Activated CD4-positive, CD25-positive, alpha-beta regulatory T cell treated with anti-CD3 and anti-CD28 coated beads, Interleukin-2, amount 50 U/mL, for 16 hours (primary cell): ENCODE measurements around the gene CCNK.
A peak's percentile ranks its signal among the peaks of the same experiment; 100 is the strongest.

ENCODE experiments used
- DNase-seq: peaks from one replicate; pipeline ENCODE4 v3.0.0-alpha.2; 2020; ENCODE audit warnings: low read depth, low spot score

The CCNK gene

DNA sequence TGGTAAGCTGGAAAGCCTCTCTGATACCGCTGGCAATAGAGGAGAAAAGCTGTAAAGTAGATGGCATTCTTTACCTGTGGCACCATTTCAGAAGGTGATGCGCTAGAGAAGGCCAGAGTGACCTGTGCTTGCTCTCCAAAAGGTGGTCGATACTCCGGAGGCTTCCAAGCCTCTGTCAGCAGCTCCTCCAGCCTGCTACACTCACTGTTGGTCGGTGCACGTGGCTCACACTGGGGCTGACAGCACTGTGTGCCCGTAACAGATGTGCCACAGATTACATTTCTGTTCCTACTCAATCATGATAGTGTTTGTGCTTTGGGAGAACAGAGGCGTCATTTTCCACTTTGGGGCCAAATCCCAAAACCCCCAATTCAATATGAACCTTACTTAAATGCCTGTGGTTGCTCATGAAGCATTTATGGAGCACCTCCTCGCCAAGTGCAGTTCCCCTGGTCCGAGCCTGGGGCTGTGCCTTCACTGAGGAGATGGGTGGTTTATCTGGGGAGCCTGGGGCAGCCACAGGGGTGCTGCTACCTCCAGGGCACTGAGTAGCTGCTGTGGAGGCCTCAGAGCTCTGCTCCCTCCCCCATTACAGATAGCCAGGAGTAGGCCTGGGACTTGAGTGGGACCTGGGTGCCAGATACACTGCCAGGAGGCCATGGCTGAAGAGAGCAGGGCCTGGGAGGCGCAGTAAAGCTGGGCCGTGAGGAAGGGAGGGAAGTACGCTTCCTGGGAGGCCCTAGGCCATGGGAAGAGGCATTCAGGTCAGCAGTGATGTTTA is 26.8 kb downstream of the CCNK start:
- DNase-seq, result no peak

DNA sequence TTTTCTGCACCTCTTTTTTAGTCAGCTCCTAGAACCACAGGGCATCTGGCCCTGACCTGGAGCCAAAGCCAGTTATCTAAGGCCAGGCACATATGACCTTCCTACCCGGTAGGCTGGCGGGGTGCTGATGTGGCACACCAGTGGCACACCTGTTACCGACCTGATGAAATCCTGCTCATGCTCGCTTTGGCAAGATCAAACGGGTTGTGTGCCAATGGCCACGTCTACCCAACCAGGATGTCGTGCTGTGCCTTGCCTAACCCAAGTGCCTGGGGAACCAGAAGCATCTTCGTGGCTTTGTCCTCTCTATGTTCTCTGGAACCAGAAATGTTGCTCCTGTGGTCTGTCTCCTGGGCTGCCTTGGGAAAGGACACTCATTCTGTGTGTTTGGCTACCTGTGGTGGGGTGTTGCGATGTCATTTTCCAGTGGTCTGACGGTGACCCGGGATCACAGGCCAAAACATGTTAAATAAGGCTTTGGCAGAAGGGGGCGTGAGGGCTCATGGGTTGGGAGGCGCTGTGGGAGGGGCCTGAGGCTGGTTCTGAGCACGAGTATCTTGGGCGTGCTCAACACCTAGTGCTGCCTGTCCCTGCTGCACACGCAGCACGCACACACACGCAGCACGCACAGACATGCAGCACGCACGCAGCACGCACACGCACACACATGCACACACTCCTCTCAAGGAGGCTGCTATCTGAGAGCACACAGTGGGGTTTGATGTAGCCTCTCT is 27.9 kb downstream of the CCNK start:
- DNase-seq, result no peak

DNA sequence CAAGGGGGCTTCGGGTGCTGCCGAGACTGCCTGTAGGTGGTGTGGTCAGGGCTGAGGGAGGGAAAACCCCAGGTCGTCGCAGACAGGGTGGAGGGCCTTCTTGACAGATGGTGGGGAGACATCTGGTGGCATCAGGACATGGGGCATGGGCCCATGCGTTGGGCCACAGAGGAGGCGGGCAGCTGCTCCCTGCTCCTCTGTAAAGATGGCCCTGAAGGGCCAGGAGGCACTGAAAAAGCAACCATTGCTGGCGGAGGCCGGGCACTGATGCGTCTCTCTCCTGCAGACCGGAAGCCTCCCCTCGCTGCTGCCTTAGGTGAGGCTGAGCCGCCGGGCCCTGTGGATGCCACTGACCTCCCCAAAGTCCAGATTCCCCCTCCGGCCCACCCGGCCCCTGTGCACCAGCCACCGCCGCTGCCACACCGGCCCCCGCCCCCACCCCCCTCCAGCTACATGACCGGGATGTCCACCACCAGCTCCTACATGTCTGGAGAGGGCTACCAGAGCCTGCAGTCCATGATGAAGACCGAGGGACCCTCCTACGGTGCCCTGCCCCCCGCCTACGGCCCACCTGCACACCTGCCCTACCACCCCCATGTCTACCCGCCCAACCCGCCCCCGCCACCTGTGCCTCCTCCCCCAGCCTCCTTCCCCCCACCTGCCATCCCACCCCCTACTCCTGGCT is 28.8 kb downstream of the CCNK start:
- DNase-seq, result no peak

DNA sequence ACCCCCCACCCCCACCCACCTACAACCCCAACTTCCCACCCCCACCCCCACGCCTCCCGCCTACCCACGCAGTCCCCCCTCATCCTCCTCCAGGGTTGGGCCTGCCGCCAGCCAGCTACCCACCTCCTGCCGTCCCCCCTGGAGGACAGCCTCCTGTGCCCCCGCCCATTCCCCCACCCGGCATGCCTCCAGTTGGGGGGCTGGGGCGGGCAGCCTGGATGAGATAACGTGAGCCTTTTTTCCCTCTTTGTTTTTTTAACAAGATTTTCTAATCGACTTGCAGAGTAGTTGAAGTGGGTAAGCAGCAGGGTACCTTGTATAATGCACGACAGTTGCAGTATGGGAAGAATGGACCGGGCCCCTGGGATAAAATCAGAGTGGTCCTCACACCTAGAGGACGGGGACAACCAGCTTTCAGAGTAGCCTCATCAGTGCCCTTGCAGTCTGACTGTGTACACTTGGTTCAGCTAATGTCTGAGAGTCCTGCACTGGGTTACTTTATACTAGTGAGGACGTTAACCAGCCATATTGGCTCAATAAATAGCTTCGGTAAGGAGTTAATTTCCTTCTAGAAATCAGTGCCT is 29.4 kb downstream of the CCNK start:
- DNase-seq, result no peak

DNA sequence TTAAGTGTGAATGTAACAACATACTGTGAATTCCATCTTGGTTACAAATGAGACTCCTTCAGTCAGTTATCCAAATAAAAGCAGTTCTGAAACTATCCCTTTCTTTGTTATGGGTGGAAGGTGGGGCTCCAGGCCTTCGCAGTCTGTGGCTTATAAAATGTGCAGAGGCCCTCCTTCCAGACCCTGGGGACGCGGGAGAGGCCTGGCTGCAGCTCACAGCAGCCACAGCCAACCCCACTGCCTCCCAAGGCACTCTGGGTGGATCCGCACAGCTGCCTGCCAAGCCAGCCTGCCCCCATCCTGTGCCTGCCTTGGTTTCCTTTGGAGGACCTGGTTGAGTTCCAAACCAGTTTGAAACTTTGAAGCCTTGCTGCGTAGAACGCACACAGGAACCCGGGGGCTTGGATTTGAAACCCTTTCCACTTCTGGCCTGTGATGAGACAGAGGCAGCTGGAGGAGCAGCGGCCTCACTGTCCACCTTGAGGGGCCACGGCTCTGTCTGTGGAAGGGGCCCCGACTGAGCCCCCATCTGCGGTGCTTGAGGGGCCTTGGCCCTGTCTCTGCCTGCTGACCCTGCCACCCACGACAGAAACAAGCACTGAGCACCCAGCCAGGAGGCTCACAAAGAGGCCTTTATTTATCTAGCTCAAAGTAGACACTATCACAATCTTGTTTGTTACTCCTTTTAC is 30.4 kb downstream of the CCNK start:
- no peak for DNase-seq

DNA sequence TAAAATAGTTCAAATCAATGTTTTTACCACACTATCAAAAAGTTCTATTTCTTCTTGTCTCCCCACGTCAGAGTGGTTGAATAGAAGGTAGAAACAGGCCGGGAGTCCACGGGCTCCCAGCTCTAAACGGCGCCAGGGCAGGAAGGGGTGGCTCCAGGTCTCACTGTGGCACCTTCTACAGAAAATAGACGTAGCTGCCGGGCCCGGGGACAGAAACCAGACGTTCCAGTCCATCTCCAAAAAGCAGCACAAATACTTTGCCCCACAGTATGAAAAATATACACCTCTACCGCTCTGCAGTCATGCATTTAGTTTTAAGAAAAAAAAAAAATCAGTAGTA is 30.9 kb downstream of the CCNK start:
- no peak for DNase-seq

DNA sequence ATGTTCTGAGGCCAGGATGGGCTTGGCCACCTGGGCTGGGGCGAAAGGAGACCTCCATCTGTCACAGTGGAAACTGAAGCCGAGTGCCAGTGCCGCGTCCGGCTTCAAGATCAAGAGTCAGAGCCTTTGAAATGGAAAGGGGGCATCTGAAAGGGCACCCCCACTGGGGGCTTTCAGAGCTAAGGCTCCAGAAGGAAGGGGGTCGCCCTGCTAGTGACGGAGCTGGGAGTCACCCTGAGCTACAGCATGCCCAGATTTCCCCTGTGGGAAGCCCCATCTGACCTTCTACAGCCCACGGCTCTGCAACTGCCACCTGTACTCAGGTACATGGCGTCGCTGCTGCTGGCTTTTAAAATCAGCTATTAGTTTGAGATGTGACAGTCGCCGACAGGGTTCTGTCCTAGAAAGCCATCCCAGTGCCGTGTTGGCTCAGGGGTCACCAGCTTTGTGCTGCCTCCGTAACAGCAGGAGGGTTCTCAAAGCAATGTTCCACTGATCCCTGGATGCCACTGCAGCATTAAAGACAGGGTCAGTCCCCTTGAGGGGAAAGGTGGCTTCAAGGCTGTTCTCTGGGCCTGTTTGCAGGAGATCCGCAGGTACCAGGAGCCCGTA is 31.5 kb downstream of the CCNK start:
- DNase-seq, result no peak

DNA sequence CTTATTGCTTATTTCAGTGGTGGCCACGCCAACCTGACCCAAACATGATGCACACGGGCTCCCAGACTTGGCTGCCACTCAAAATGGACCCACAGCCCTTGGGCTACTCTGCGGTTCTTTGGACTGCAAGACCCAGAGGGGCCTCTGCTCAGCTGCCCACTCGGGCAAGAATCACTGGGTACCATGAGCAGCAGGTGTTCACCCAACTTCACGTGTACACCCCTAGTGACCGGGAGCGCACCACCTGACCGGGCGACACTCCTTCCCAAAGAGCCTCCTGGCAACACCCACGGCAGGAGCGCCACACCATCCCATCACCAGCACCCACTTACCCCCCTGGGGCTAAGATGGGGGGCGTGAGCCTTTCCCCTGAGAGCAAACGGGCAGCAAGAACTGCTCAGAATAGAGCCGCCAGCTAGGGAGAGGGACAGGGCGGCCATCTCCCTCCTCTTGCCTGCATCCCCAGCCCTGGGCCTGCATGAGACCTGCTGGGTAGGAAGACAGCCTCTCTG is 32.0 kb downstream of the CCNK start:
- no peak for DNase-seq

DNA sequence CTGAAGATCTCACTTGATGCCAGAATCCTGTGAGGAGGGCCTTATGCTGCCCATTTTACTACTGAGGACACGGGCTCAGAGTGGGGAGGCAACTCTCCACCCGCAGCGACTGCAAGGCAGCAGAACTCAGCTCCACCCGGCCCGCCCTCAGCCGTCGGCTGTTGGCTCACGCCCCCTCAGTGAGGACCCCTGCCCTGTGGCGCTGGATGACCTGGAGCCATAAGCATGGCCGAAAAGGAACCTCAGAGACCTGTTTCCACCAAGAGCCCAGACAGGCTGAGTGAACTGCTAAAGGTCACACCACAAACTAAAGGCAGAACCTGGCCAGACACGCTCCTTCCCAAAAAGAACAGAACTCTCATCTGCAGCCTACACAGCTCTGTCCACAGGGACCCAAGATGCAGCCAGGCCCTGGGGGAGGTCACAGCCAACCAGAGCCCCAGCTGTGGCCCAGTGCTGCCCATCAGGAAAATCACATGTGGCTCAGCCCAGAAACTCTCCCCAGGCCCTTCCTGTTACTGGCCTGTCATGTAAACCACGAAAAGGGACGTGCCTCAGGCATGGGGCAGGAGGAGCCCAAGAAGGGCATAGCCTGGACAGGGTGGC is 32.8 kb downstream of the CCNK start:
- DNase-seq, result no peak

DNA sequence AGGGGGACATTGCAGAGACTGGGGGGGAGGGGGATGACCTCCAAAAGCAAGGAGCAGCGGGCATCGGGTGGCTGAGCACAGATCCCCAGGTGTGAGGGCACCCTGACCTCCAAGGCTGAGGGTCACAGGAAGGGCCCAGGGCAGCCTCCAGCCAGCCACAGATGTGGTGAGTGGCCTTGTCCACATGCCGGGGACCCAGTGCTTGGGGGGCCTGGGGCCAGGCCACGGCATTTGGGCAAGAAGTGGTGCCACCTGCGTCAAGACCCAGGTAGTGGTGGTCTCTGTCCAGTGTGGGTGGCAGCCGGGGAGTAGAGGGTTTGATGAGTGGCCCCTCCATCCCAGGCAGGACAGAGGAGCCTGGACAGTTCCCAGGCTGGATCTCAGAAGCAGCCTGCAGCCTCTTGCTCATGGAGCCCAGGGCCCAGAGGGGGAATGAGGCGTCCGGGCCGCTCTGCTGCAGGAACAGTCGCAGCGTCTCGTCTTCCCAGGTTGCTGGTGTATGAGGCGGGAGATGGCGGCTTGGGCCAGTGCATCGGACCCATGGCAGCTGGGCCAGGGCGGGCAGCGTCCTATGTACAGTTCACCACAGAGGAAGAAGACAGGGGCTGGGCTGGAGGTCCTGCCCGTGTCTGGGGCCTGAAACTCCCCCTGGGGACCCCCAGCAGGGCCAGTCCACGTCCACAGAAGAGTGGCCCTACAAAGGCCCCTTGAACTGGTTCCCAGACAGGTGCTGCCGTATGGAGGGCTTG is 33.5 kb downstream of the CCNK start:
- DNase-seq, result no peak

DNA sequence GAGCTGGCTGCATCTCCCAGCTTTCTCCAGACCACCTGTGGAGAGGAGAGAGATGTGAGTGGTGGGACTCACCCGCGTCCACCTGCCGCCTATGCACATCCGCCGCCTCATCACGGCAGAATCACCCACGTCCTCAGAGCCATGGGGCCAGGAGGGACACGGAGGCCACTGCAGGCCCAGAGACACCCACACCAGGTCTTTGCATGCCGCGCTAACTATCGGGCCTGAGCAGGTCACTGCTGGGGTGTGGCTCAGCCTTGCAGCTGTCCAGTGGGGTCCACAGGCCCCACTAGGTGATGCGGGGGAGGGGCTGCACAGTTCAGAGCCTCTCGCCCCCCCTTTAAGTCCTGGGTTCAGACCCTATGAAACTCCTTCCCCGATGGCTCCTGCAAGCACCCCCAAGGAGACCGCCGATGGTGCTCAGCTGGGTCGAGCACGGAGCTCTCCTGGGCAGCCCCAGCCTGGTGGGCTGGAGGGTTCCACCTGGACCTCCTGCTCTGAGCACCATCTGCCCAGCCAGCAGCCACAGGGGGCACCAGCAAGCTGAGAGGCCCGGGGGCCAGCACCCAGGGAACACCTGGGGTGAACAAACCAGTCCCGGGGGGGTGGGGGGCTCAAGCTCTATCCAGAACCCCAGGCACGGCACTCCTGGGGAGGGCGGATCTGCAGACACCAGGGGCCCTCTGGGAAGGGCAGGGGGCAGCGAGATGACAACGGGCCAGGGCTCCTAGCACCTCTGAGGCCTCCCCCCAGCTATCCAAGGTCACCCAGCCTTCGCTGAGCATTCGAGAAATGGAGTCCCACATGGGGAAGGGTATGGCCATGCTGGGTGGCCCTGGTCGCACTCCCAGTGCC is 34.3 kb downstream of the CCNK start:
- DNase-seq, result no peak

DNA sequence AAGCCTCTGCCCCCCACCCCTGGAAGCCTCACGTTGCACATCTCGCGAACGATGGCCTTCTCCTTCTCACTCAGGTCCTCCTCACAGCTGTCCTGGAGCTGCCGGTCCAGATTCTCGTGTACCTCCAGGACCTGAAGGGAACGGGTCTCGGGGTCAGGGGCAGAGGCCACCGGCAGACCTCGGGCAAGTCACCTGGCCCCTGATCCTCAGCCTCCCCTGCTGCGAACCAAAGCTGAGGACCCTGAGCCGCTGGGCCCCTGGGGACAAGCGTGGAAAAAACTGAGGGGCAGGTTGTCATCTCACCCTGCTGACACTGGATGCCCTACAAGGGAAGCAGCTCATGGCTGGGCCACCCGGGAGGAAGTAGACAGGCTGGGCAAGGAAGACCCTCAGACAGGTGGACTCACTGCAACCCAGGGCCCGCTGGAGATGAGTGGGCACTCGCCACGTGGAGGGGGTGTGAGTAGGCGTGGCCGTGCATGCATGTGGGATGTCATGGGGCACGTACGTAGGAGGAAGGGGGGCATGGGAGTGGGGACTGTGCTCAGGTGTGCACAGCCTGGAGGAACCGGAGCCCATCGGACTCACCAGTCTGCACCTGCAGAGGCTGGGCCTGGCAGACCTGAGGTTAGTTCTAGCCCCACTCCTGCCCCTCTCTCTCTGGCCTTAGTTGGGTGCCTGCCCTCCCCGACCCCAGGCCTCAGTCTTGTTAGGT is 35.1 kb downstream of the CCNK start:
- DNase-seq, result no peak

DNA sequence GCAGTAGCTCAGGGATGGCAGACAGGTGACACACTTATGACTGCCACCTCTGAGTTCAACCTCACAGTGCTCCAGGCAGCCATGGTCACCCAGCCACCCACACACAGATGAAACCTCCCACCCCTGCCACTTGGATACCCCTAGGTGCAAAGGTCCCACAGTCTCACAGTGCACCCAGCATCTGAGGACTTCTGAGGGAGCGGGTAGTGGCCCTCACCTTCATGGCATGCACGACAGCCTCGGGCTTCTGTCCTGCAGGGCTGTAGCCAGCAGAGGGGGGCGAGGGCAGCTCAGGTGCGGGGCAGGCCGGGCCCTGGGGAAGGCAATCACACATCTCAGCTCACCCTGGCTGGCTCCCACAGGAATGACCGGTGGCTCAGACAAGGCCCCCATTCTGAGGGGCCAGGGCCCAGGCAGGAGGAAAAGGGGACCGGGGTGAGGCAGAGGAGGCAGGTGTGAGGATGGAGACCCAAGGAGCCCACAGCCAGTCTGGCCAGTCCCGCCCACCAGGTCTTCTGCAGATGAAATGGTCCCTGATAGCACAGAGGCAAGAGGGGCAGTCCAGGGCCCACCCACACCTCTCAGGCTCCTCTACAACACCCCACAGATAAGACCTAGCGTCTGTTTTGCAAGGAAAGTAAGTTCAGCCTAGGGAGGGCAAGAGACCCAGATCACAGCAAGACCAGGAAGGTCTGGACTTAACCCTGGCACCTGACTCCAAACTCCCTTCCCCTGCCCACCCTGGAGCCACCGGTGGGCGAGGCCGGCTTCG is 35.8 kb downstream of the CCNK start:
- DNase-seq, result no peak

DNA sequence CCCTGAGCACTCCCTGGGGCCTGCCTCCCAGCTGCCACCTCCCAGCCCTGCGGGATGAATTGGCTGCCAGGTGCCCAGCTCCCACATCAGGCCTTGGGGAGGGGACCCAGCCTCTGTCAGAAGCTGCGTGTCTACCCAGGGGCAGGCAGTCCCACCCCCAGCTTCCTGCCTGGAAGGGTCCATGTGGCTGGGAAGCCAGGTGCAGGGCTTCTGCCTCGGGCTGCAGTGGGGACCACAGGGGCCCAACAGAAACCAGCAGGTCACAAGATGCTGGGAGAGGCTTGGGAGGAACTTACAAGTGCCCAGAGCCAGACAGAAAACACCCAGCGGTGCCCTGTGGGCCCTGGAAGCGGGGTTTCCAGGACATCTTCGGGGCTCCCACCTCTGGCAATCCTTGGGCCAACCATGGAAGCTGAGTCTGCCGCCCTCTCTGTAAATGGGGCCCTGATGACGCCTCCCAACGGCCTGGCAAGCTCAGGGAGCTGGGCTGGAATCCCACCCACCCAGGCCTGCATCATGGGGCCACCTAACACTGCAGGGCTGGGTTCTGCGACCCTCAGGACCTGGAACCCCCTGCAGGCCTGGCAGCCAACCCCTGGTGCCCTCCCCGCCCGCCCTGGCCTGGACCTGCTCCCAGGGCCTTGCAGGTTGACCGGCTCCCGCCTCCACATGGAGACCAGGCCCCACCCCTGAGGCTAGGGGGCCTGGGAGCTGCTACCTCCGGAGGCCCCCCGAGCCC is 36.6 kb downstream of the CCNK start:
- no peak for DNase-seq

DNA sequence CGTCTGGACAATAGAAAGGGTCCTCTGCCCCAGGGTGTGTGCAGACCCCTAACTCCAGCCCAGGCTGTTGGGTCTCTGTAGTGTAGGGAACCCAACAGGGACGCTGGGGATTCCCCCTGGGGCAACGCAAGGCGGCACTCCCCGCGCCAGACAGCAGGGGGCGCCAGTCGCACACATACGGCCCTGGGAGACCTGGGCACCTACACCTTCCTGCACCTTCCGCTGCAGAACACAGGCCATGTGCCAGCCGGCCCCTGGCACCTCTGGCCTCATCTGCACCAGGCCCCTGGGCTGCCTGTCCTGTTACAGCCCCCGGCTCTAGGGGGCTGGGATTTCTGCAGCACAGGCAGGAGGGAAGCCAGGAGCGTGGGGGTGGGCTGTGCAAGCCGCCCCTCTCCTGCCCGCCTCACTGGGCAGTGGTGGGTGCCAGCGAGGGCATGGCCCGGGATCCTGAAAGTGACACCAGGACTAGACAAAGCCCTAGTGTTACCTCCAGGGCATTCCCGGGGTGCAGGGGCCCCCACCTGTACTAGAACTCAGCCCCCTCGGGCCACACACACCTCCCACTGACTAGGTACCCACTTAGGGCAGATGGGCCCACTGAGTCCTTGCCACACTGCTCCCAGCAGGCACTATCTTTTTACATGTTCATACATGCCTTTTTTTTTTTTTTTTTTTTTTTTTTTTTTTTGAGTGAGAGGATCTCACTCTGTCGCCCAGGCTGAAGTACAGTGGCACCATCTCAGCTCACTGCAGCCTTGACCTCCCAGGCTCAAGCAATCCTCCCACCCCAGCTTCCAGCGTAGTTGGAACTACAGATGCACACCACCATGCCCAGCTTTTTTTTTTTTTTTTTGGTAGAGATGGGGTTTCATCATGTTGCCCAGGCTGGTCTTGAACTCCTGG is 37.5 kb downstream of the CCNK start:
- DNase-seq, result peak; percentile 65

DNA sequence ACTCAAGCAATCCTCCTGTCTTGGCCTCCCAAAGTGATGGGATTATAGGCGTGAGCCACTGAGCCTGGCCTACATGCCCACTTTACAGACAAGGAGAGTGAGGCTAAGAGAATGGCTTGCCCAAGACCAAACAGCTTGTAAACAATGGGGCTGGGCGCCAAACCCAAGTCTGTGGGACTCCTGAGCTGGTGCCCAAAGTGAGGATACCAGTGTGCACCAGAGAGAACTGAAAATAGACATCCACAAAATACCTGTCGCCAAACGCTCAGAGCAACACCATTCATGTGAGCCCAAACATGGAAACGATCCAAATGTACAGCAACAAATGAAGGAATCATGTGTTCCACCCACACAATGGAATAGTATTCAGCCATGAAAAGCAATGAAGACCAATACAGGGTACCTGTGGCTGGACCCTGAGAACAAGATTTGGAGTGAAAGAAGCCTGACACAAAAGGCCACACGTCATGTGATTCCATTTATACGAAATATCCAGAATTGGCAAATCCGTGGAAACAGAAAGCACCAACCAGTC is 38.2 kb downstream of the CCNK start:
- no peak for DNase-seq
